ENCODE results near the gene ZNF382. TPM values are rescaled to one million over a fixed set of nuclear protein-coding genes. Genes with fewer than 3 reads are reported as not detected.

Gene ZNF382
- total RNA-seq, 3 donors from 2014 or later (not counting 1 experiment from before 2014, with no cell fraction given) = 3.2 to 8.1 (median 4.2) TPM

- H3K4me1 ChIP-seq (ENCODE audit: control insufficient read depth, insufficient read depth, low read length) = peaks cover 17% of the 10 kb centered on the region
- DNase-seq (peak; percentile 88 to 95), ATAC-seq (peak; percentile 90 to 97 (median 90))
- peak within 1 kb of the TSS; percentile 83 for H3K4me3 ChIP-seq (ENCODE audit: low read length)
- intact Hi-C loops (cut with micrococcal nuclease) = loop anchor here (1.0 kb wide), 3 partner anchors 32 to 93 kb away; partner anchors contain the start of genes ZNF260, ZNF382 and ZNF461
- H3K4me1 Mint-ChIP-seq = peaks cover 36% of the 10 kb centered on the region in 2 donors
- whole genome bisulfite sequencing (ENCODE audit: insufficient coverage) = under 1% methylated on average over 66 of the region's 66 CpGs
- H3K27ac ChIP-seq (ENCODE audit: low read length) = peak within 1 kb of the TSS; percentile 86
- H3K9me3 ChIP-seq (ENCODE audit: control insufficient read depth, insufficient read depth, low read length) = no peaks in the 10 kb centered on the region
- peak within 1 kb of the TSS; percentile 89 for H3K4me3 Mint-ChIP-seq
- H3K36me3 ChIP-seq (ENCODE audit: control insufficient read depth, insufficient read depth, low read length) = peaks cover 3% of the 10 kb centered on the region
- H3K27me3 Mint-ChIP-seq (ENCODE audit: low read depth in 2 of 2) = no peaks in the 10 kb centered on the region
- peak within 1 kb of the TSS; percentile 91 to 100 for H3K27ac Mint-ChIP-seq
- H3K27me3 ChIP-seq (ENCODE audit: control insufficient read depth, insufficient read depth, low read length) = no peaks in the 10 kb centered on the region
- H3K9me3 Mint-ChIP-seq = no peaks in the 10 kb centered on the region
- TF ChIP-seq CTCF (IDR thresholded peaks at IDR 0.05) = no peak
- H3K36me3 Mint-ChIP-seq = peaks cover under 1% of the 10 kb centered on the region
These were observed 31.9 kb upstream of the ZNF382 start, which contains the start of gene ZNF529 for GRCh38 chr19:36573020-36573894. ZNF529 (minus strand) TSS chr19:36573292; CDS start chr19:36572346, 946 bp downstream.

GRCh38 chr19:36573895-36574720 lies 31.0 kb upstream of the ZNF382 start:
- H3K9me3 Mint-ChIP-seq = no peaks in the 10 kb centered on the region
- intact Hi-C loops (cut with micrococcal nuclease) = loop anchor here (1.0 kb wide), 3 partner anchors 31 to 92 kb away; partner anchors contain the start of genes ZNF260, ZNF382 and ZNF461
- H3K36me3 Mint-ChIP-seq = peaks cover 3% of the 10 kb centered on the region
- WGBS (ENCODE audit: insufficient coverage) = 39% methylated on average over 17 of the region's 18 CpGs
- Histone ChIP-seq H3K36me3 (ENCODE audit: control insufficient read depth, insufficient read depth, low read length) (peaks cover 5% of the 10 kb centered on the region), H3K4me3 (ENCODE audit: low read length) (peak overlapping the region; percentile 83), H3K9me3 (ENCODE audit: control insufficient read depth, insufficient read depth, low read length) (no peaks in the 10 kb centered on the region), H3K27ac (ENCODE audit: low read length) (peak overlapping the region; percentile 86), H3K27me3 (ENCODE audit: control insufficient read depth, insufficient read depth, low read length) (no peaks in the 10 kb centered on the region), H3K4me1 (ENCODE audit: control insufficient read depth, insufficient read depth, low read length) (peaks cover 17% of the 10 kb centered on the region)
- ATAC-seq (no peak), DNase-seq (no peak)
- TF ChIP-seq CTCF (IDR thresholded peaks at IDR 0.05) = no peak
- no peaks in the 10 kb centered on the region for H3K27me3 Mint-ChIP-seq (ENCODE audit: low read depth in 2 of 2)
- H3K27ac Mint-ChIP-seq = peak overlapping the region; percentile 91 to 100
- peaks cover 36% of the 10 kb centered on the region in 2 donors for H3K4me1 Mint-ChIP-seq
- H3K4me3 Mint-ChIP-seq = peak overlapping the region; percentile 89

DNA sequence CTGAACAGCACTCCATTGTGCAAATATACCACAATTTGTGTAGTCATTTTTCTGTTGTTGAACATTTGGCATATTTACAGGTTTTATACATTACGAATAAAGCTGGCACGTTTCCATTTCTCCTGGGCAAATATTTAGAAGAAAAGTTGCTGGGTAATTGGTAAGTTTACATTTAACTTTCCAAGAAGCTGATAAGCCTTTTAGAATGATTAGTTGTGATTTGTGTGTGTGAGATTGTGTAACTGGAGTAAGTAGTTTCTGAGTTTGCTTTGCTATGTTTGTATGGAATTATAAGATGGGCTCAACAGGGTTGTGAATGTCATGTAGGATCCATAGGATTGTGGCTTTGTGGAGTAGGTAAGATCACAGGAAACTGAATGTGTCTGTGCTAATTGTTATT lies 30.4 kb upstream of the ZNF382 start:
- Histone ChIP-seq H3K27ac (ENCODE audit: low read length) (no peak overlapping the region), H3K36me3 (ENCODE audit: control insufficient read depth, insufficient read depth, low read length) (peaks cover 11% of the 10 kb centered on the region), H3K4me1 (ENCODE audit: control insufficient read depth, insufficient read depth, low read length) (peaks cover 17% of the 10 kb centered on the region), H3K4me3 (ENCODE audit: low read length) (no peak overlapping the region), H3K27me3 (ENCODE audit: control insufficient read depth, insufficient read depth, low read length) (no peaks in the 10 kb centered on the region), H3K9me3 (ENCODE audit: control insufficient read depth, insufficient read depth, low read length) (no peaks in the 10 kb centered on the region)
- H3K4me3 Mint-ChIP-seq = peak overlapping the region; percentile 42
- ATAC-seq = no peak
- intact Hi-C loops (cut with micrococcal nuclease) = no loop called here
- H3K4me1 Mint-ChIP-seq = peaks cover 36% of the 10 kb centered on the region in 2 donors
- peaks cover 9% of the 10 kb centered on the region for H3K36me3 Mint-ChIP-seq
- peak overlapping the region; percentile 50 to 100 for H3K27ac Mint-ChIP-seq
- no peaks in the 10 kb centered on the region for H3K9me3 Mint-ChIP-seq
- no peak for TF ChIP-seq CTCF (IDR thresholded peaks at IDR 0.05)
- no peaks in the 10 kb centered on the region for H3K27me3 Mint-ChIP-seq (ENCODE audit: low read depth in 2 of 2)
- WGBS (ENCODE audit: insufficient coverage) = 95% methylated on average over 2 of the region's 2 CpGs
- DNase-seq = no peak

Data from natural killer cell (primary cell).